ENCODE measurements around the gene PLEK. TPM values are rescaled to one million over a fixed set of nuclear protein-coding genes. Genes with fewer than 3 reads are reported as not detected.
A peak's percentile ranks its signal among the peaks of the same experiment; 100 is the strongest.

Gene PLEK, protein sequence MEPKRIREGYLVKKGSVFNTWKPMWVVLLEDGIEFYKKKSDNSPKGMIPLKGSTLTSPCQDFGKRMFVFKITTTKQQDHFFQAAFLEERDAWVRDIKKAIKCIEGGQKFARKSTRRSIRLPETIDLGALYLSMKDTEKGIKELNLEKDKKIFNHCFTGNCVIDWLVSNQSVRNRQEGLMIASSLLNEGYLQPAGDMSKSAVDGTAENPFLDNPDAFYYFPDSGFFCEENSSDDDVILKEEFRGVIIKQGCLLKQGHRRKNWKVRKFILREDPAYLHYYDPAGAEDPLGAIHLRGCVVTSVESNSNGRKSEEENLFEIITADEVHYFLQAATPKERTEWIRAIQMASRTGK
- total RNA-seq = not detected in 2 replicates

DNA sequence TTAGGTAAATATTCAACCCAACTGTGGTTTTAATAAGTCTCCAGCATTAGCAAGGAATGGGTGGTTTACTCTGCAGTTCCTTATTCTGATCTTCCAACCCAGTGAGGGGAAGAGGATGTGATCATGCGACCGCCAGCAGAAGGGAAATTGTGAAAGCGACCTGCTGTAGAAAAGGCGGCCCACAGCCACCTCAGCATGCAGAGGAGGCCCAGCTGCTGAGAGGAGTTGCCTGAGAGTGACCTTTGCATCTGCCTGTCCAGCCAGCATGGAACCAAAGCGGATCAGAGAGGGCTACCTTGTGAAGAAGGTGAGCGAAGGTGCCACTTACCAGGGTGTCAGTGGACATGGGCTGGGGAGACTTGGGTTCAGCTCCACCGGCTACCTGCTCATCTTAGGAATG, at the start of gene PLEK:
PLEK (plus strand) TSS at position 196 of the 400 bp plus-strand sequence; CDS start at position 266, 70 bp downstream.
- Histone ChIP-seq H3K27me3 (ENCODE audit: control insufficient read depth, insufficient read depth, low read length) (no peaks in the 10 kb centered on the region), H3K36me3 (ENCODE audit: control insufficient read depth, insufficient read depth, low read length) (no peaks in the 10 kb centered on the region), H3K4me3 (ENCODE audit: low read depth, low read length) (no peak within 1 kb of the TSS)
- DNase-seq (ENCODE audit: low read depth) = no peak
- TF ChIP-seq, protein P1, sequence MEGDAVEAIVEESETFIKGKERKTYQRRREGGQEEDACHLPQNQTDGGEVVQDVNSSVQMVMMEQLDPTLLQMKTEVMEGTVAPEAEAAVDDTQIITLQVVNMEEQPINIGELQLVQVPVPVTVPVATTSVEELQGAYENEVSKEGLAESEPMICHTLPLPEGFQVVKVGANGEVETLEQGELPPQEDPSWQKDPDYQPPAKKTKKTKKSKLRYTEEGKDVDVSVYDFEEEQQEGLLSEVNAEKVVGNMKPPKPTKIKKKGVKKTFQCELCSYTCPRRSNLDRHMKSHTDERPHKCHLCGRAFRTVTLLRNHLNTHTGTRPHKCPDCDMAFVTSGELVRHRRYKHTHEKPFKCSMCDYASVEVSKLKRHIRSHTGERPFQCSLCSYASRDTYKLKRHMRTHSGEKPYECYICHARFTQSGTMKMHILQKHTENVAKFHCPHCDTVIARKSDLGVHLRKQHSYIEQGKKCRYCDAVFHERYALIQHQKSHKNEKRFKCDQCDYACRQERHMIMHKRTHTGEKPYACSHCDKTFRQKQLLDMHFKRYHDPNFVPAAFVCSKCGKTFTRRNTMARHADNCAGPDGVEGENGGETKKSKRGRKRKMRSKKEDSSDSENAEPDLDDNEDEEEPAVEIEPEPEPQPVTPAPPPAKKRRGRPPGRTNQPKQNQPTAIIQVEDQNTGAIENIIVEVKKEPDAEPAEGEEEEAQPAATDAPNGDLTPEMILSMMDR (IDR thresholded peaks at IDR 0.05; ENCODE audit: insufficient read depth, low read length, poor library complexity, severe bottlenecking) = no peak

DNA sequence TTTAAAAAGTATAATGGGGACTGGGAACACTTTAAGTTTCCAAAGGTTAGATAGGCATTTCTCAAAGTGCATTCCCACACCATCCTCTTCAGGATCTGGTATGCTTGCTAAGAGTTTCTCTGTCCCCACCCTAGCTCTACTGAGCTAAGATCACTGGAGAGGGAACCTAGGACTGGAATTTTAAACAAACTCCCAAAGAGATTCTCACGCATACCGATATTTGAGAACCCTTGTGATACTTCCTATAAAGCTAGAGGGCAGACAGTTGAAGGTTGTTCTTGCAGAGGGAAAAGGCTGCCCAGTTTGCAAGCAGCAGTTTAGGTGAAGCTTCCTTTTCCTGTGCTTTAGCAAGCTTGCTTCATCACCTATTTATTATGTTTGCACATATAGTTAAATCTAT, 49.0 kb upstream of the PLEK start:
- DNase-seq (ENCODE audit: low read depth) = no peak
- H3K27me3 ChIP-seq (ENCODE audit: control insufficient read depth, insufficient read depth, low read length) = no peaks in the 10 kb centered on the region
- TF ChIP-seq, protein P1 (IDR thresholded peaks at IDR 0.05; ENCODE audit: insufficient read depth, low read length, poor library complexity, severe bottlenecking) = no peak

DNA sequence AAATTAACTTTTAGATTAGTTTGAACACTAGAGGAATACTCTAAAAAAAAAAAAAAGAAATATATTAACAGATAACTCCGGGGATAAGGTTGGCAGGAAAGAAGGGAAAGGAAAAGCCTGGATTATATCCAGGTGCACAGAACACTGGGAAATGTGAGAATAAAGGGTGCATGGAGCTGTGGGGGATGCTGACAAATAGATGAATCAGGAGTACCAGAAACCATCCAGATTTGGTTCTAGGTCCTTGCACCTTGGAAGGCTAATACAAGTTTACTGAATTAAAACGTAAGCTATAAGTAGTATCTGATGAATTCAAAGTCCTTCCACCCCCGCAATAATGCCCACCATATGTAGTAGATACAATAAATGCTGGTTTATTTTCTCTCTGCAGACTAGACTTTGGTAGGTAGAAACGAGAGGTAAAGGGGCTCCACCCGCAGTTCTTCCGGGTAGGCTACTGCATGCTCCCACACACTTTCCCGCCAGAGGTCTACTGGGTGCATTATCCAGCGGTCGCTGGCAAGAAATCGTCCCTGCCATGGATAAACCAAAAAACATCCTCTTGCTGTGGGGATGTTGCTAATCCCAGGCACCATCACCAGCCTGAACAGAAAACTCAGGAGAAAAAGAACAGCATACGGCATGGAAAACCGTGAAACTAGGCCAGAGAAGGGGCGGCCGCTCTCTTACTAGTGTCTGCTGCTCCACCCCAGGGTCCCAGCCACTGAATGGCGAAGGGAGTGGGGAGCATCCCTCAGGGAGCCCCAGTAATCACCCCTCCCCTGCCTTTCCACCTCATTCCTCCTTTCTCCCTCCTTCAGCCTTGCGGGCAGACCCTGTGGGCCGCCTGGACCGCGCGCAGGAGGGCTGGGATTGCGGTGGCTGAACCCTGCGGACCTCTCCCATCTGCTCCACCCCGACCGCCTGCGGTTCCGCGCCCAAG, 46.8 kb upstream of the PLEK start:
- TF ChIP-seq, protein P1 (IDR thresholded peaks at IDR 0.05; ENCODE audit: insufficient read depth, low read length, poor library complexity, severe bottlenecking) = no peak
- peak overlapping the region; percentile 57 for H3K4me3 ChIP-seq (ENCODE audit: low read depth, low read length)
- no peaks in the 10 kb centered on the region for H3K36me3 ChIP-seq (ENCODE audit: control insufficient read depth, insufficient read depth, low read length)
- H3K27me3 ChIP-seq (ENCODE audit: control insufficient read depth, insufficient read depth, low read length) = no peaks in the 10 kb centered on the region
- no peak for DNase-seq (ENCODE audit: low read depth)

More for the DNA sequence above, 49.0 kb upstream of the PLEK start:
- no peak overlapping the region for H3K4me3 ChIP-seq (ENCODE audit: low read depth, low read length)
- H3K36me3 ChIP-seq (ENCODE audit: control insufficient read depth, insufficient read depth, low read length) = no peaks in the 10 kb centered on the region

DNA sequence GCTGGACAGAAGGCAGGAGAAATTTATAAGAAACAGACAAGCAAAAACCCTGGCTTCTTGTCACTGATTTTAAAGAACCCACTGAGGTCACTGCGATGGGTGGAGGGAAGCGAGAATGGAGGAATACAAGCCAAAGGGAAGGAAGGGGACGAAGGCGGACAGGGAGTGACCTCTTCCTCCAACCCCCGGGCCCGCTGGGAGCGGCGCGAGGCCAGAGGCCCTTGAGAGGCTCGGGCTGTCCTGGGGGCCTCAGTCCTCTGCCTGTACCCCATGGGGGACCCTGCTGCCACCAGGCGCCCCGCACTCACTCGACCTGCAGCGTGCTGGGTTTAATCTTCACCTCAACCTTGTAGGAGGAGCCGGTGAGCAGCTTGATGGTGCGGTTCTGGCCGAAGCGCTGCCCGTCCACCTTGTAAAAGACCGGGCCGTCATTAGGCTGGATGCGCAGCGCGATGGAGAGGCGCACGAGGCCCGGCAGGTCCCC, 46.1 kb upstream of the PLEK start:
- TF ChIP-seq, protein P1 (IDR thresholded peaks at IDR 0.05; ENCODE audit: insufficient read depth, low read length, poor library complexity, severe bottlenecking) = no peak
- DNase-seq (ENCODE audit: low read depth) = no peak
- Histone ChIP-seq H3K4me3 (ENCODE audit: low read depth, low read length) (peak overlapping the region; percentile 57), H3K27me3 (ENCODE audit: control insufficient read depth, insufficient read depth, low read length) (no peaks in the 10 kb centered on the region), H3K36me3 (ENCODE audit: control insufficient read depth, insufficient read depth, low read length) (no peaks in the 10 kb centered on the region)

DNA sequence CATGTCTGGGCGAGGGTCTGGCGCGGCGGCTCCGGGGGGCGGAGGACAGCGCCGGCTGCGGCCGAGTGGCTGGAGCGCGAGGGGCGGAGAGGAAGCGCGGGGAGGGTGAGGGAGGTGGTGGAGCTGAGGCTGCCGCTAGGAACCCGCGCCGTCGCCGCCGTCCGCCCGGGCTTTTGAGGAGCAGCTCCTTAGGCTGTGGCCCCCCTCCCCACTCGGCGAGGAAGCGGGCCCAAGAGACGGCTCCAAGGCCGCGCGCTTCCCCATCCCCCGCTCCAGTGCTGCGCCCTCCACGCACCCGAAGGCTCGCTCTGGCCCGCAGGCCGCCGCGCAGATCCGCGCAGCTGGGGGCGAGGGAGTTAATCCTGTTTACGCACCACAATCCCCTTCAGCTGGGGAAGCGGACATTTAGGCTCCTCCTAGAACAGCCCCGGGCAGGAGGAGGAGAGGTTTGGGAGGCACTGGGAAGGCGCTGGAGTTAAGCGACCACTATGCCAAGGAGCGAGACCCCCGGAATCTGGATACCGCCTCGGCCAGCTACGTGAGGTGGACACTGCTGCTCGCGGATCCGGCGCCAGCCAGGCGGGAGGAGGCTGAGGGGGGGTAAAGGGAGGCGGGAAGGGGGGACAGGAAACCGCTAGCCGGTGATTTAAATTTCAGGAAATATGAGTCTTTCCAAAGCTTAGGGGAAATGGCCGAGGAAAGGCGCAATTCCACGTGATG, 45.5 kb upstream of the PLEK start, which contains the start of gene CNRIP1:
CNRIP1 (minus strand) TSS at position 552 of the 720 bp plus-strand sequence; CDS start at position 3, 549 bp downstream.
- DNase-seq (ENCODE audit: low read depth) = no peak
- H3K27me3 ChIP-seq (ENCODE audit: control insufficient read depth, insufficient read depth, low read length) = no peaks in the 10 kb centered on the region

More for the DNA sequence above, 45.5 kb upstream of the PLEK start, which contains the start of gene CNRIP1:
- Histone ChIP-seq H3K36me3 (ENCODE audit: control insufficient read depth, insufficient read depth, low read length) (no peaks in the 10 kb centered on the region), H3K4me3 (ENCODE audit: low read depth, low read length) (peak within 1 kb of the TSS; percentile 57)
- TF ChIP-seq, protein P1 (IDR thresholded peaks at IDR 0.05; ENCODE audit: insufficient read depth, low read length, poor library complexity, severe bottlenecking) = no peak

Data from kidney epithelial cell (primary cell).